ENCODE data around the gene CBX8.

CBX8 gene

DNA sequence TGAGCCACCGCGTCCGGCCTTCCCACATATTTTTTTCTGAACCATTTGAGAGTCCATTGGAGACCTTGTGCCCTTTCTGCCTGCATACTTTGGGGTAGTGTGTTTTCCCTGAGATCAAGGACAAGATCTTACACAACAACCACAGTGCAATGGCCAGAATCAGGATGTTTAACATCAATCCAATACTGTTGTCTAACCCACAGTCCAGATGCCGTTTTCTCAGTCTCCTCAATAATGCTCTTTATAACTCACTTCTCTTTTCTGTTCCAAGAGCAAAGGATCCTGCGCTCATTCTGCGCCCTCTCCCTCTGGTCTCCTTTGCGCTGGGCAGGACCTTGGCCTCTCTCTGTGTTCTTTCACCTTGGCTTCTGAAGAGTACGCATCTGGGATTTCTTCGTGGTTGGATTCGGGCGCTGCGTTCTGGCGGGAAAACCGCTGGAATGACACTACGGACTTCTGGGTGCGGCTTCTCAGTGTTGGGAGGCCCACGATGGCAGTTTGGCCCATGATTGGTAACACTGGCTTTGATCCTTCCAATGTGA is 25.8 kb upstream of the CBX8 start:
- H3K4me3 ChIP-seq = no peak overlapping the region
- H3K27ac ChIP-seq = no peak overlapping the region

DNA sequence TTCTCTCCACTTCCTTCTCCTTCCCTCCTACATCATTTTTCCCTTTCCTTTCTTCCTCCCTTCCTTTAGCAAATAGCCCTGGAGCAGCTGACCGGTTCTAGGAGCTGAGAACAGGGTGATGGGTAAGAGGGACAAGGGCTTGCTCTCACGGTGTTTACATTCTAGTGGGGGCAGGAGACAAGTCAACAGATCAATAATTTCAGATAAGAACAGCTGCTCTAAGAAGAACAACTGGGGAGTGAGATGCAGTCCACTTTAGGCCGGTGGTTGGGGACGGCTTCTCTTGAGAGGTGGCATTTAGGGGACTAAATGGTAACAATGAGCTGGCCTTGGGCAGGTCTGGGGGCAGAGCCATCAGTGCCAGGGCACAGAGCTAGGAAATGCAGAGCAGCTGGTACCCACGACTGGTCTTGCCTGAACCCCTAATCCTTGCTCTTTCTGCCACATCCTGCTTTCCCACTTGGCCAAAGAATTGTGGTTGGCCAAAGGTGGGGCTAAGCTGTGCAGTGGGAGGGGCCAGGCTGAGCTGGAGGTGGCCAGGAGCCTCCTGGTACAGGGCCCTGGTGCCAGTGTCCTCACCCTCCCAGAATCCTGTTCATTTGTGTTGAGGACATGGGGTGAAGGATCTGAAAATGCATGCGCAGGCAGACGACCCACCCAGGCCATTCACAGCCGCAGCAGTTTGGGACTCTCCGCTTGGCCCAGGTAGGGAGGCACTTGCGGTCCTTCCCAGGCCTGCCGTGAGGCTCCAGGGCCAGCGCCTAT is 24.6 kb upstream of the CBX8 start:
- Histone ChIP-seq H3K4me3 (no peak overlapping the region), H3K27ac (no peak overlapping the region)

DNA sequence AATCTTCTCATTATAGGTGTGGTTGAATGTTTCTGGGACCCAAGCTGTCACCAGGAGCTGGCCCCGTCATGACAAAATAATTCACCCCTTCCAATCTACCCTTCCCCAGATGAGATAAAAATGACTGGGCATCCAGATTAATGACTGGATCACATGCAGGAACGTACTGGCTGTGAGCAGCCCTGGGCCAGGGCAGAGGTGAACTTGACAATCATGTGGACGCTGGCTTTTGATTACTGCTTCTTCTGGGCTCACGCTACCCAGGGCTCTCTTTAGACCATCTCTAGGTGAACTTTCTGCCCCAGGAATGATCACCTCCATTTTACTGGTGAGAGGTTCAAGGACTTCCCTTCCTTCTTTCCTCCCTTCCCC is 24.1 kb upstream of the CBX8 start:
- H3K4me3 ChIP-seq = no peak overlapping the region
- no peak overlapping the region for H3K27ac ChIP-seq

DNA sequence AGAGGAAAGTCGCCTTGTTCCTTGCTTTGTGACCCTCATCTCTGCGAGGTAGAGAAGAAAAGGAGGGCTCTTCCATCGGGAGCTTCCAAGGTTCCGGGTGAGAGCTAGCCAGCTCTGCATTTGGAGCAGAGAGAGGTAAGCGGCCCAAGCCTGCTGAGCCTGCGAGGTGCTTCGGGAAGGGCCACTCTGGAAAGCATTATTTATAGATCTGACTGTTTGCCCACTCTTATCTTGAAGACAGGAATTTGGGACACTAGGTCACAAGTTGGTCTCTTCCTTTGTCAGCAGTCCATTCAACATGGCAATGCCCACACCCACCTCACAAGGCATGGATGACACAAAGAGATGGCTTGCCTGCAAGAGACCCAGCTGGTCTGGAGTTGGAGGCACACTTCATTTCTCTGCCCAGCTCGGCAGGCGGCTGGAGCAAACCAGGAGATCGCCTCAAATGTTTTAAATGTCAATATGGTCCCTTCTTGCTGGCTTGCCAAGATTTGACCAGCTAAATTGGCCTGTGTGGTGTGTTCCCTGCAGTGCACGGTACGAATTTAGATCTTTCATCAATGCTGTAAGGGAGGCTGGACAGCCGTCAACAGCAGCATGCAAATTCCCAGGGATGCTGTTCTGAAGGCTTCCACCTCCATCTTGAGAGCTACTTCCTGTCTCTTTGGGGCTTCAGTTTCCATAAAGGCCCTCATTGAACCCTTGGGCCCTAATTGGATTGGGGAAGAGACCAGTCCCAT is 22.8 kb upstream of the CBX8 start:
- H3K27ac ChIP-seq = no peak overlapping the region

DNA sequence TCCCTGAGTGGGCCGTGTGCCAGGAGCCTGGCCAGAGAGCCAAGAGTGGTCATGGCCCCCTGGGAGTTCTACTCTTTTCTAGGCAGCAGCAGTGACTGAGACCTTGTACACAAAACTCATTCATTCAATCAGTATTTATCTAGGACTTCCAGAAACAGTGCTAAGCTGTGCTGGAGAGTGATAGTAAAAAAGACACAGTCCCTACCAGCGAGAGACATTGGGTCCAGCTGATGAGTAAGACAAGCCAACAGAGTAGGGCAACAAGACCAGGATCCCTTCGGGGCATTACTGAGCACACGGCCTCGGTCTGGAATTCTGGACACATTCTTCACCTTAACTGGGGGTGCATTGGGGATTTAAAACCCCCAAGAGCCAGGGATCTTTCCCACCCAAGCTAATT is 22.2 kb upstream of the CBX8 start:
- Histone ChIP-seq H3K27ac (no peak overlapping the region), H3K4me3 (no peak overlapping the region)

More for the DNA sequence above, 22.8 kb upstream of the CBX8 start:
- no peak overlapping the region for H3K4me3 ChIP-seq

DNA sequence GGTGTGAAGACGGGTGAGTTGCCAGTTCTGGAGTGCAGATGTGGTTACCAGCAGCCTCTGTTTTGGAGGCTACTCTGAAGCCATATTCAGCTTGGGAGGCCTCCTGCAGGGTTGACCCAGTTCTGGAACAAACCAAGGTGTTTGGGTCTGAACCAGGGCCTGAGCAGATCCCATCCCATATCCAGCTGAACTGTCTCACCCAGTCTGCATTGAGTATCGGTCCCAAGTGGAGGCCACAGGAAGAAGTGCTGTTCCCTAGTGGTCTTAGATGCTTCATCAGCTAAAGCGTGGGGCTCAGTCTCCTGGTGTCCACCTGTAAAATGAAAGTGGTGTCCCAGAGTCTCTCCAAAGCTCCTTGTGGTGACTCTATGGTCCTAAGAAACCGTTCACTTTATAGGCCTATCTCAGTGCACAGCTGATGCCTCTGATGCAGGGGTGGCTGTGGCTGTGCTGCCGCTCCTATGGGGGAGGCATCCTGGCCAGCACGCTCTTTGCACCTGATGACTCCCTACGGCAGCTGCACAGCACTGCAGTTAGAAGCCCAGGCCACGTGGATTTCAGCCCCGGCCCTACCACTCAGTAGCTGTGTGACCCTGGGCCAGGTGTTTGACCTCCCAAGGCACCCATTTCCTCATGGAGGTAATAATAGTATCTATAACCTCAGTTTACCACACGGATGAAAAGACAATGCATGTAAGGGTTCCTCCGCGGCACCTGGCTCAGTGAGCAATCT is 21.3 kb upstream of the CBX8 start:
- Histone ChIP-seq H3K27ac (no peak overlapping the region), H3K4me3 (no peak overlapping the region)

DNA sequence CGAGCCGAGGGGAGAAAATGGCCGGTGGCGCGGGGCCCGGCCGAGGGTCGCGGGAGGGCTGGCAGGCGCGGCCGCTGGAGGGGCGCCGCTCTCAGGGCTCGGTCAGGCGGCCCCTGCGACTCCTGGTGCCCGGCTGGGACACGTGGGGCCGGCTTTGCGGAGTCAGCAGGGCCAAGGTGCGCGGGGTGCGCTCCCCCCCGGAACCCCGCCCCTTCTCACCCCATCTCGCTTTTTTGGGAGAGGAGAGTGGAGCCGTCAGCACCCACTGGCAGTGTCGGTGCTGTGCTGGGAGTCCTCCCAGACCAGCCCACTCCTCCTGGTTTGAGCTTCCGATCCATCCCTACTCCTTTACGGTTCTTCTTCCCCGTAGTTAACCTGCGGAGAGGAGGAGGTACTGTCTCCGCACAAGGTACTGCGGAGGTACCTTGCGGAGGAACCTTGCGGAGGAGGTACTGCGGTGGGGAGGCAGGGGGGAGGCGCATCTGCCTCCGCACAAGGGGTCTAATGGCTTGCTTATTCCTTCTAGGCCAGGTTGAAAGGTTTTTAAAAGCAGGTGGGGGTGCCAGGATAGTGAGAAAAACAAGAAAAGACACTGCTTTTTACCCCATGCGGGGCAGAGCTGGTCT is 19.1 kb upstream of the CBX8 start:
- Histone ChIP-seq H3K27ac (no peak overlapping the region), H3K4me3 (no peak overlapping the region)

DNA sequence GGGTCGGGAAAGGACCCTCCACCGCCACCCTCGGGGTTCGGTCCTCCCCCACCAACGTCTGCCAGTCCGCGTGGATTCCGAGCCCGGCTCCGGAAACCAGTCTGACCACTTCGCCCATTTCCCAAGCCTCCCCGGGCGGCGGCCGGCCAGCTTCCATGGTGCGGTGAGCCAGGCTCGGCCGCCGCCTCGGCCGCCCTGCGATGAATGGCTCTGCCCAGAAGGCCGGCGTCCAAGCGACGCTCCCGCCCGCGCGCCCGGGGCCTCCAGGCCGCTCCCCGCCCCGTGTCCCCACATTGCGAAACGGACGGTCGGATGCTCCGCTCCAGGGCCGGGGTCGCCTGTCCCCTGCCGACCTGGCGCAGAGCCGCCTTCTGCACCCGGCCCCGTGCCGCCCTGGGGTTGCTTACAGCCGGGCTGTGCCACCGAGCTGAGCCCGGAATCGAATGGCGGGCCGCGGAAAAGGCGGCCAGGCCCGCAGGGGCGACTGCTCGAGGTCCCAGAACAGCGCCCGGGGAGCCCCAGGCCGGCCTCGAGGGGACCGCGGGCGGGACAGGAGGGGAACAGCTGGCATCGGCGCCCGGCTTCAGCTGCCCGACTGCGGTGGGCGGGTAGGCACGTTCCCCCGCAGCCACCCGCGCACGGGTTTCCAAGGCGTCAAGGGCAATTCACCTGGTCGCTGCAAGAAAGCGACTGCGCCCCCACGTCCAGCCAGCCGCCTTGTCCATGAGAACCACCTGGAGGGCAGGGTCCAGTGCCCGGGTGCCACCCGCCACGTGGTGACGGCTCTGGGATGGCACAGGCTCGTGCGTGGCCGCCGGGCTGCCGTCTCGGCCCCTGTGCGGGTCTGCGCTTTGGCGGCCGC is 18.3 kb upstream of the CBX8 start:
- Histone ChIP-seq H3K4me3 (peak overlapping the region in 5 of 7 experiments; percentile 0 to 15 (median 11)), H3K27ac (peak overlapping the region in 1 of 21 experiments; percentile 24)

DNA sequence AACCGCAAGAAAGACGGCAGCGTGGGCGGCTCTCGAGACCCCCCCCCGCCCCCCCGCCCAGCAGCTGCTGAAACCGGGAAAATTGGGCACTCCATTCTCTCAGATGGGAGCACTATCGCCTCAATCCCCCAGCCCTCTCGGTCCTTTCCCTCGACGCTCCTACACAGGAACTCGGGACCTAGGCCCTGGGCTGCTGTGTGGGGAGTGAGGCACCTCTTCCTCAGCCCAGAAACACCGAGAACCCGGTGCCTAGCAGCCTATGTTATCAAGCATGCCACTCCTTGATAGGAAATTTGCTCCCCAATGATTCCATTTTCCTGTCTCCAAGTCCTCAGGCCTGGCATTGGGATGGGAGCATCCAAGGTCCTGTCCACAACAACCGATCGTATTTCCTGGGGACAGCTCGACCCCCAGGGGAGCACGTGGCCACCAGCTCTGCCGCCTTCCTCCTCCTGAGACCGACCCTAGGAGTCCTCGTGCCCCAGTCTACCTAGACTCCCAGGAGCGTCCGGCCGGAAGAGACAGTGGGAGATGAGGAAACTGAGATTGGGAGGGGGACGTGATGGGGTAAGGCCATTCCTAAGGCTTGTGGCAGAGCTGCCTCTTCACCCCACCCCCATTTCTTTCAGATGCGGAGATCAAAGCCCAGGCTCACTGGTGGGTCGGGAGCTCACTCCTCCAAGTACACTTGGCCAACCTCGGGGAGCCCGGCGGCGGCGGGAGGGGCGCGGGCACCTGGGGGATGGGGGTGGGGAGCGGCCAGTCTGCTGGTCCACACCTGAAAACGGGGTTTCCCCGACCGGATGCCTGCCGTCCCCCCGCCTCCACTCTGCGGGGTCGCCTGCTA is 17.5 kb upstream of the CBX8 start:
- Histone ChIP-seq H3K4me3 (peak overlapping the region in 4 of 7 experiments; percentile 0 to 37 (median 27)), H3K27ac (peak overlapping the region in 2 of 21 experiments; percentile 24 to 59)

DNA sequence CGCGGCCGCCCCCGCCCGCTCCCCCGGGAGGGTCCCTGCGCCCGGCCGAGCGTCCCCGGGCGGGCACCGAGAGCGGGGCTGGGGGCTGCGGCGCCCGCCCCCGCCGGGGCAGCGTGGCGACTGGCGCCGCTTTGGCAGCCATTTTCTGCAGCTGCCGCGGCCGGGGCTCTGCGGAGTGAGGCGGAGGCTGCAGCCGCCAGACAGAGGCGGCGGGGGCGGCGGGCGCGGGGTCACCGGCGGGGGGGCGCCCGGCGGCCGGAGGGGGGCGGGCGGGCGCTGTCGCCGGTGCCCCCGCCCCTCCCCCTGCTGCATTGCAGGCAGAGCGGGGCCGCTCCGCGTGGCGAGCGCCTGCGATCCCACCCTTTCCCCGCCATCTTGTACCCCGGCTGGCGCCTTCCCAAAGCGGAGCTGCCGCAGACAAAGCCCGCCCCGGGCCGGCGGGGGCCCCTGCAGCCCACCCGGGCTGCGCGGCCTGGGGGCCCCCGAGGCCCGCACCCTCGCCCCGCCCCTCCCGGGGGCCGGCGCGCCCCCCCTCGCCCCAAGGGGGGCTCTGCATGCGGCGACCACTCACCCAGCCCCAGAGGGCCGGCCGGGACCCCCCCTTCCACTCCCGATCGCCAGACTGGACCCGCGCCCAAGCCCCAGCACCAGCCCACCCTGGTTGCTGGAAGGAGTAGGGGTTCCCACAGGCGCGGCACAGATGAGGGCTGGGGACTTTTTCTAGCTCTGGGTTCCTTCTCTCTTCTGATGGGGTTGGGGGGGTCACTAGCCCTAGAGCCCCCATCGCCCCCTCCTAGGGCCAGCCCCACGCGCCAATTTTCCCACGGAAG is 16.6 kb upstream of the CBX8 start:
- H3K4me3 ChIP-seq = peak overlapping the region in 6 of 7 experiments; percentile 16 to 37 (median 21)
- H3K27ac ChIP-seq = peak overlapping the region in 2 of 21 experiments; percentile 31 to 78

DNA sequence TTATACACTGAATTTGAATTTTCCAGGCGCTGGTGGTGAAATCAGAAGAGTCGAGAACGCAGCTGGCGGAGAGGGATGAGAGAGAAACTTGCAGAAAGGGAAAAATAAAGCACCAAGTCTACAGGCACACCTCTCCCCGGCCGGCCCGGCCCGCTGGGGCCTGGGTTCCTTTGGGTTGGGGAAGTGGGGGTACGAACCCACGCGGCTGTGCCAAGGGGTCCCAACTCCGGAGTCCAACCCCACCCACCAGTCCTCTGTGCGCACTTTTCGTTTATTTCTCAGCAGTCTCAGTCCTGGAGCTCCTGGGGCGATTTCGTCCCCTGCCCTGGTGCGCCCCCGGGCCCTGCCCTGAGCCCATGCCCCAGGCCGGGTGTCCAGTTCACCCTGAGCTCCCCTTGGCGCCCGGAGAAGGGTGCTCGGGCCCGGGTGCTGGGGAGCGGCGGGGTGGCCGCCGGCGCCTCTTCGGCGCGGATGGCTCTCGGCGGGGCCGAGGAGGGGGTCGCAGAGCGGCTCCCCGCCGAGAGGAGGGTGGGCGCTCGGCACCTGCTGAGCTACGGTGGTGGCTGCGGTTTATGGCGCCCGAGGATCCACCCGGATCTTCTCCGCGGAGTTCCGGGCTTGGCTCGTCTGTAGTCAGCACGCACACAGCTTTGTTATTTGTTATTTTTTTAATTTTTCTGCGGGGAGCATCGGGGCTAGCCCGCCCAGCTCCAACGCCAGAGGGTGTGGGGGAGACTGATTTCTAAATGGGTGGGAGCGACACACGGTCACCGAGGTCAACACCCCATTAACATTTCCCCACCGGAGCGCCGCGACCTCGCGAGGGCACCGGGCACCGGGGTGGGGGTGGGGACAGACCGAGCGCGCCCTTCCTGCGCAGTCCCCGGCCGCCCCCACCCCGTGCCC is 15.7 kb upstream of the CBX8 start:
- Histone ChIP-seq H3K27ac (peak overlapping the region in 2 of 21 experiments; percentile 31 to 78), H3K4me3 (peak overlapping the region in 6 of 7 experiments; percentile 16 to 37 (median 21))

DNA sequence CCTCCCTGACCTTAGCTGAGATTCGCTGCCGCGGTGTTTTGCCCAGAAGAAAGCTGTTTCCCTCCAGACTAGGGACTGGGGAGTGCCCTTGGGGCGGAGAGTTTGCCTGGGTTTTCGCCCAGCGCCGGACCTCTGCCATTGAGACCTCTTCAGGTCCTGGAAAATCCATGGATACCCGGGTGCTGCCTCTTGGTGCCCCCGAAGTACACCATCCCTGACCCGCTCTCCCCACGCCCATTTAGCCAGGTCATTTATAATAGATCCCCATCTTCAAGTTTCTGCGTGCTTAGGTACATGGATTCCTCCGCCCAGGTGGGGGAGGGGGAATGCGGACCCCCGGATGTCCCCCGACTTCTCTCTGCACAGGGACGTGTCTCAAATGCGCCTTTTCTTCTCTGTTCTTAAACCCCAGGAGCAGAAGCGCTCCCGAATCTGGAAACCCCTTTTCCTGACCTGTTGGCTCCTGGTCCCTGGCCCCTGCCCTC is 15.0 kb upstream of the CBX8 start:
- H3K27ac ChIP-seq = no peak overlapping the region
- peak overlapping the region in 1 of 7 experiments; percentile 11 for H3K4me3 ChIP-seq

DNA sequence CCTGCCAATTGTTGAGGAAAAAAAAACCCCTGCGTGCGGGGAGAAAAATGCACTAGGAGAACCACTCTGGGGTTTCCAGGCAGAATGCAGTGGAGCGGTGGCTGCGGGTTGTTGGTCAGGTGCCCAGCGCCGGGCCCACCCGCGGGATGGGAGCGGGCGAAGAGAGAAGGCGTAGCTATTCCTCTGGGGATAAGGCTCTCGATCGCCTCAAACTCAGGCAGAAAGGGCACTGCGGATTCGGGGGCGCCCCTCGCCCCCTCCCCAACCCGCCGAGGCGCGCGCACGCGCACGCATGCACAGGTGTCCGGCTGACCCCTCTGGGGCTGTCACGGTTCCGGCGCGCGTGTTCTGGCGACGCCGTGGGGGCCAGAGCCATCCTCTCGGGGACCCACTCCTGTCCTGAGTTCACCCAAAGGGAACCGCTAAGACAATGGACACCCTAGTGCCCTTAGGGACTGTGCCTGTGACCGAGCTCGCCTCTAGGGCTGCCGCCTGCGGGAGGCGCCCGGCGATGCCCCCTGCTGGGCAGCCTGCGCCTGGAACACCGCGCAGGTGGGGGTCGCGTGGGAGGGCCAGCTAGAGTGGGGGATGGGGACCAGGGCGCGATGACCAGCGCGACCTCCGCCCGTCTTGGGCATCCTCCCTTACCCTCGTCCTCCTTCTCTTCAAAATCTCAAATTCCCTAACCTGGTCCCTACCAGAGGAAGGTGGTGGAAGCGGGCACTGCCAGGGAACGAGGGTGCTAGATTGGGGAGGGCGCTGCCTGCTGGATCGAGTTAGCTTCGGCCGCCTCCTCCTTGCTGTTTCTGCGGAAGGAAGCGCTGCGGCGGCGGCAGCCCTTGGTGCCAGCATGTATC is 14.4 kb upstream of the CBX8 start:
- Histone ChIP-seq H3K27ac (no peak overlapping the region), H3K4me3 (peak overlapping the region in 1 of 7 experiments; percentile 11)

DNA sequence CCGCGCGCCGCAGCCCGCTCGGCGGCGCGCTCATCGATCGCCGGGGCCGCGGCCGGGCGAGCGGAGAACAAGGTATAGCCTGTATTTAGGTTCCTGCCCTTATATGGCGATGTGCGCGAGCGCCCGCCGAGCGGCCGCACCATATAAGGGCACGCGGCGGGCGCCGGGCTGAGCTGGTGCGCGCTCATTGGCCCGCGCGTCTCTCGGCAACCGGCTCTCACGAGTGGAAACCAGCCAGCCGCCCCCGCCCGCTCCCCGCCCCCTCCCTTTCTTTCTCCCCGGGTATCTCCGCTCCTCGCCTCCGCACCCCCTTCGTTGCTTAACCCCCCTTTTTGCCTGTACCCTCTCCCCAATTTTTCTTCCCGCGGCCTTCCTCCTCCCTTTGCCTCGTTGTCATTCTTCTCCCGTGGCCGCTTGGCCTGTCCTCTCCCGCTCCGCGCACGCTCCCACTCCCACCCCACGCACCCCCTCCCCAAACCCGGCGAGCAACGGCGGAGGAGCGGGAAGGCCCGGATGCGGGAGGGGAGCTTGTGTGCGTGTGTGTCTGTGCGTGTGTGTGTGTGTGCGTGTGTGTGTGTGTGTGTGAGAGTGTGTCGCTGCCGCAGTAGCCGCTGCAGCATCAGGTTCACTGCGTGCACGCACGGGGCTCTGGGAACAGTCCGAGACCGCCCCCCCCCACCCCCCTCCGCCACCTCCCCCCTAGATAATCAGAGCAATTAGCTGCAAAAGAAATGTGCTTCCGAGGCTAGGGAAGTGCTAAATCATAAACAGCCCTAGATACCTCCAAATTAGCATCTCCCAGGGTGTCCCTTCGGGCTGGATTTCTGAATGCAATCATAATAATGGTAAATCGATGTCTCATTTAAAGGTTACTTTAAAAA is 13.5 kb upstream of the CBX8 start:
- H3K27ac ChIP-seq = peak overlapping the region in 1 of 21 experiments; percentile 50
- H3K4me3 ChIP-seq = peak overlapping the region in 2 of 7 experiments; percentile 1 to 26
